HepG2 (cell line): ENCODE data around the gene PEAK3. TPM values are rescaled to one million over a fixed set of nuclear protein-coding genes. Genes with fewer than 3 reads are reported as not detected.
A peak's percentile ranks its signal among the peaks of the same experiment; 100 is the strongest.

ENCODE experiments used
- MAF1 ChIP-seq: sonication (generic); formaldehyde crosslinking; IDR thresholded peaks from 2 replicates; pipeline ENCODE4 v1.5.0; 2020; ENCODE audit warnings: missing genetic modification reagents, borderline replicate concordance
- MIER2 ChIP-seq: IDR thresholded peaks from 2 replicates; pipeline ENCODE4 v1.6.1; 2016; ENCODE audit warnings: missing biosample characterization, missing genetic modification reagents
- NR2C2 ChIP-seq: sonication (generic); formaldehyde crosslinking; IDR thresholded peaks from 2 replicates; pipeline ENCODE4 v1.4.0; 2020; ENCODE audit warnings: missing genetic modification reagents, mild to moderate bottlenecking, moderate library complexity, borderline replicate concordance
- RELA ChIP-seq: sonication (generic); formaldehyde crosslinking; IDR thresholded peaks from 2 replicates; pipeline ENCODE4 v1.4.0; 2020; ENCODE audit warnings: missing genetic modification reagents
- RFX5 ChIP-seq: IDR thresholded peaks from 2 replicates; pipeline ENCODE4 v1.6.1; 2011; ENCODE audit warnings: low read depth, low read length, improper control_type of control experiment
- SOX5 ChIP-seq: IDR thresholded peaks from 2 replicates; pipeline ENCODE4 v1.6.1; 2016; ENCODE audit warnings: borderline replicate concordance
- ZBTB38 ChIP-seq: sonication (generic); formaldehyde crosslinking; IDR thresholded peaks from 2 replicates; pipeline ENCODE4 v1.5.1; 2020; ENCODE audit warnings: mild to moderate bottlenecking, missing genetic modification reagents
- ZBTB42 ChIP-seq: sonication (generic); formaldehyde crosslinking; IDR thresholded peaks from 2 replicates; pipeline ENCODE4 v1.5.0; 2020; ENCODE audit warnings: mild to moderate bottlenecking, missing genetic modification reagents
- ZFY ChIP-seq: sonication (generic); formaldehyde crosslinking; IDR thresholded peaks from 2 replicates; pipeline ENCODE4 v1.4.0; 2020; ENCODE audit warnings: missing genetic modification reagents
- ZNF564 ChIP-seq: sonication (generic); formaldehyde crosslinking; IDR thresholded peaks from 2 replicates; pipeline ENCODE4 v1.8.1; 2023; ENCODE audit warnings: mild to moderate bottlenecking, missing genetic modification reagents
- ZNF567 ChIP-seq: sonication (generic); formaldehyde crosslinking; IDR thresholded peaks from 2 replicates; pipeline ENCODE4 v1.8.1; 2023; ENCODE audit warnings: mild to moderate bottlenecking, missing genetic modification reagents, borderline replicate concordance
- ZNF720 ChIP-seq: sonication (generic); formaldehyde crosslinking; IDR thresholded peaks from 2 replicates; pipeline ENCODE4 v1.4.0; 2020; ENCODE audit warnings: missing genetic modification reagents
- ZNF749 ChIP-seq: sonication (generic); formaldehyde crosslinking; IDR thresholded peaks from 2 replicates; pipeline ENCODE4 v1.8.0; 2022; ENCODE audit warnings: mild to moderate bottlenecking, missing genetic modification reagents, moderate library complexity, borderline replicate concordance
- ZNF788 ChIP-seq: sonication (generic); formaldehyde crosslinking; IDR thresholded peaks from 2 replicates; pipeline ENCODE4 v1.5.0; 2020; ENCODE audit warnings: mild to moderate bottlenecking, missing genetic modification reagents, borderline replicate concordance
- ZNF878 ChIP-seq: sonication (generic); formaldehyde crosslinking; IDR thresholded peaks from 2 replicates; pipeline ENCODE4 v1.8.1; 2023; ENCODE audit warnings: mild to moderate bottlenecking, missing genetic modification reagents, moderate library complexity
- ZSCAN25 ChIP-seq: sonication (generic); formaldehyde crosslinking; IDR thresholded peaks from 2 replicates; pipeline ENCODE4 v1.8.0; 2022; ENCODE audit warnings: mild to moderate bottlenecking, missing genetic modification reagents
- ZSCAN31 ChIP-seq: sonication (generic); formaldehyde crosslinking; IDR thresholded peaks from 2 replicates; pipeline ENCODE4 v1.5.0; 2020; ENCODE audit warnings: low read depth, mild to moderate bottlenecking, missing genetic modification reagents
- polyA plus RNA-seq, 8 experiments: library from polyadenylated mRNA; depleted of rRNA in 3 of 8; stranded (reverse) in 7 of 8; unstranded in 1 of 8; fragments of >200 nt; fragmentation: Illumina TruSeq in 4 of 8; extraction: Trizol in 4 of 8; gene quantifications; 2 replicates each; pipeline versions ENCODE4 v1.2.1 to v1.2.3, GENCODE V29; 2011 to 2016; ENCODE audit warnings: low read depth in 4 of 8, missing spikeins in 1 of 8, mixed read lengths in 1 of 8; ENCODE audit not compliant: insufficient read depth in 1 of 8
- total RNA-seq, 5 experiments: library from RNA; depleted of rRNA; stranded (reverse); fragments of >200 nt; fragmentation: Illumina TruSeq; extraction: Trizol; gene quantifications; 2 replicates each; pipeline ENCODE4 v1.2.3, GENCODE V29; 2016; ENCODE audit warnings: low read depth in 1 of 5
- TF ChIP-seq, protein P1 (sequence below): IDR thresholded peaks from 2 replicates; pipeline ENCODE4 v1.6.1; 2016
- TF ChIP-seq, protein P2 (sequence below): IDR thresholded peaks from 2 replicates; pipeline ENCODE4 v1.6.1; 2016; ENCODE audit warnings: missing genetic modification reagents, missing compliant biosample characterization
- TF ChIP-seq, protein P3 (sequence below): sonication (generic); formaldehyde crosslinking; IDR thresholded peaks from 2 replicates; pipeline ENCODE4 v1.4.0; 2020; ENCODE audit warnings: mild to moderate bottlenecking, low read depth, missing genetic modification reagents
- TF ChIP-seq, protein P4 (sequence below): sonication (generic); formaldehyde crosslinking; IDR thresholded peaks from 2 replicates; pipeline ENCODE4 v1.4.0; 2020; ENCODE audit warnings: mild to moderate bottlenecking, missing genetic modification reagents
- TF ChIP-seq, protein P5 (sequence below), 2 experiments: sonication (generic) in 1 of 2; formaldehyde crosslinking in 1 of 2; IDR thresholded peaks; 2 replicates each; pipeline versions ENCODE4 v1.4.0 to v1.6.1; 2018 to 2020; ENCODE audit warnings: missing genetic modification reagents in 2 of 2, borderline replicate concordance in 1 of 2, low read depth in 1 of 2, mild to moderate bottlenecking in 1 of 2, missing biosample characterization in 1 of 2
- TF ChIP-seq, protein P6 (sequence below): sonication (generic); formaldehyde crosslinking; IDR thresholded peaks from 2 replicates; pipeline ENCODE4 v1.5.0; 2020; ENCODE audit warnings: mild to moderate bottlenecking, missing genetic modification reagents

Gene PEAK3
- total and polyA plus RNA-seq, 2 of the 13 experiments (the other 11 are each of a cell fraction or from before 2014, with no cell fraction given) = not detected

DNA sequence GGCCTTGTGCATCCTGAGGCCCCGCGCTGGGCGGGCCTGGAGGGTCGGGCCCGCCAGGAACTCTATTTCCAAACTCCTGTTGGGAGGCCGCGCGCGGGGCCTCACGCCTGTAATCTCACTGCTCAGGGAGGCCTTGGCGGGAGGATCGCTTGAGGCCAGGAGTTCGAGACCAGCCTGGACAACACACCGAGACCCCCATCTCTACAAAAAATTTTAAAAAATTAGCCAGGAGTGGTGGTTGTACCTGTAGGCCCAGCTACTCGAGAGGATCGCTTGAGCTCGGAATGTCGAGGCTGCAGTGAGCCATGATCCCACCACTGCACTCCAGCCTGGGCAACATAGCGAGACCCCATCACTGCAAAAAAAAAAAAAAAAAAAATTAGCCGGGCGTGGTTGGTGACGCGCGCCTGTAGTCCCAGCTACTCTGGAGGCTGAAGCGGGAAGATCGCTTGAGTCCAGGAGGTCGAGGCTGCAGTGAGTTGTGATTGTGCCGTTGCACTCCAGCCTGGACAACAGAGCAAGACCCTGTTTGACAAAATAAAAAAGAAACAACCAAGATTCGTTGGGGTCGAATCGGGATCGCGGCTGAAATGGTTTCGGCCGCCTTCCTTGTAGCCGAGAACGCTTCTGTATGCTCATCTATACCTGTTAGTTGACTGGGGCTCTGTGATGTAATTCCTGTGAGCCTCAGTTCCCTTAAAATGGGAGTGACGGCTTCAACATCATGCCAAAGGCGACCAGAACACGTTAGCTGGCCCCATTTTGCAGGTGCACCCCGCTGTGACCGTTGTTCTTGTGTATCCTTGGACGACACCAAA lies 44.7 kb downstream of the PEAK3 start (continued):
- TF ChIP-seq, protein P1, sequence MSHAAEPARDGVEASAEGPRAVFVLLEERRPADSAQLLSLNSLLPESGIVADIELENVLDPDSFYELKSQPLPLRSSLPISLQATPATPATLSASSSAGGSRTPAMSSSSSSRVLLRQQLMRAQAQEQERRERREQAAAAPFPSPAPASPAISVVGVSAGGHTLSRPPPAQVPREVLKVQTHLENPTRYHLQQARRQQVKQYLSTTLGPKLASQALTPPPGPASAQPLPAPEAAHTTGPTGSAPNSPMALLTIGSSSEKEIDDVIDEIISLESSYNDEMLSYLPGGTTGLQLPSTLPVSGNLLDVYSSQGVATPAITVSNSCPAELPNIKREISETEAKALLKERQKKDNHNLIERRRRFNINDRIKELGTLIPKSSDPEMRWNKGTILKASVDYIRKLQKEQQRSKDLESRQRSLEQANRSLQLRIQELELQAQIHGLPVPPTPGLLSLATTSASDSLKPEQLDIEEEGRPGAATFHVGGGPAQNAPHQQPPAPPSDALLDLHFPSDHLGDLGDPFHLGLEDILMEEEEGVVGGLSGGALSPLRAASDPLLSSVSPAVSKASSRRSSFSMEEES = no peak
- no peak for TF ChIP-seq RELA
- no peak for TF ChIP-seq SOX5 (CRISPR knock-in tag)
- TF ChIP-seq ZNF567 = no peak
- no peak for TF ChIP-seq ZNF788 (CRISPR knock-in tag)
- peak; percentile 38; the same call in 1 of the 2 replicates for TF ChIP-seq ZBTB38 (CRISPR knock-in tag)
- TF ChIP-seq ZSCAN25 (CRISPR knock-in tag) = no peak
- TF ChIP-seq MAF1 = no peak
- TF ChIP-seq, protein P2, sequence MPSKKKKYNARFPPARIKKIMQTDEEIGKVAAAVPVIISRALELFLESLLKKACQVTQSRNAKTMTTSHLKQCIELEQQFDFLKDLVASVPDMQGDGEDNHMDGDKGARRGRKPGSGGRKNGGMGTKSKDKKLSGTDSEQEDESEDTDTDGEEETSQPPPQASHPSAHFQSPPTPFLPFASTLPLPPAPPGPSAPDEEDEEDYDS (CRISPR knock-in tag) = no peak
- TF ChIP-seq, protein P3, sequence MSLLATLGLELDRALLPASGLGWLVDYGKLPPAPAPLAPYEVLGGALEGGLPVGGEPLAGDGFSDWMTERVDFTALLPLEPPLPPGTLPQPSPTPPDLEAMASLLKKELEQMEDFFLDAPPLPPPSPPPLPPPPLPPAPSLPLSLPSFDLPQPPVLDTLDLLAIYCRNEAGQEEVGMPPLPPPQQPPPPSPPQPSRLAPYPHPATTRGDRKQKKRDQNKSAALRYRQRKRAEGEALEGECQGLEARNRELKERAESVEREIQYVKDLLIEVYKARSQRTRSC (CRISPR knock-in tag) = no peak
- TF ChIP-seq ZNF749 (CRISPR knock-in tag) = no peak; the same call in 1 of the 2 replicates
- peak; percentile 52; the same call in 1 of the 2 replicates for TF ChIP-seq ZFY (CRISPR knock-in tag)
- TF ChIP-seq ZNF878 (CRISPR knock-in tag) = no peak
- TF ChIP-seq, protein P4, sequence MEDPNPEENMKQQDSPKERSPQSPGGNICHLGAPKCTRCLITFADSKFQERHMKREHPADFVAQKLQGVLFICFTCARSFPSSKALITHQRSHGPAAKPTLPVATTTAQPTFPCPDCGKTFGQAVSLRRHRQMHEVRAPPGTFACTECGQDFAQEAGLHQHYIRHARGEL (CRISPR knock-in tag) = no peak
- TF ChIP-seq RFX5 = no peak; the same call in 1 of the 2 replicates
- peak; percentile 96; the same call in 1 of the 2 replicates for TF ChIP-seq NR2C2 (CRISPR knock-in tag)
- TF ChIP-seq ZNF720 (CRISPR knock-in tag) = no peak
- TF ChIP-seq, protein P5, sequence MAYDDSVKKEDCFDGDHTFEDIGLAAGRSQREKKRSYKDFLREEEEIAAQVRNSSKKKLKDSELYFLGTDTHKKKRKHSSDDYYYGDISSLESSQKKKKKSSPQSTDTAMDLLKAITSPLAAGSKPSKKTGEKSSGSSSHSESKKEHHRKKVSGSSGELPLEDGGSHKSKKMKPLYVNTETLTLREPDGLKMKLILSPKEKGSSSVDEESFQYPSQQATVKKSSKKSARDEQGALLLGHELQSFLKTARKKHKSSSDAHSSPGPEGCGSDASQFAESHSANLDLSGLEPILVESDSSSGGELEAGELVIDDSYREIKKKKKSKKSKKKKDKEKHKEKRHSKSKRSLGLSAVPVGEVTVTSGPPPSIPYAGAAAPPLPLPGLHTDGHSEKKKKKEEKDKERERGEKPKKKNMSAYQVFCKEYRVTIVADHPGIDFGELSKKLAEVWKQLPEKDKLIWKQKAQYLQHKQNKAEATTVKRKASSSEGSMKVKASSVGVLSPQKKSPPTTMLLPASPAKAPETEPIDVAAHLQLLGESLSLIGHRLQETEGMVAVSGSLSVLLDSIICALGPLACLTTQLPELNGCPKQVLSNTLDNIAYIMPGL (CRISPR knock-in tag; IDR thresholded peaks at IDR 0.05; ENCODE audit: borderline replicate concordance in 1 of 2, low read depth in 1 of 2) = no peak
- no peak for TF ChIP-seq ZSCAN31
- no peak; the same call in 1 of the 2 replicates for TF ChIP-seq ZBTB42
- no peak for TF ChIP-seq ZNF564
- no peak for TF ChIP-seq MIER2
- TF ChIP-seq, protein P6, sequence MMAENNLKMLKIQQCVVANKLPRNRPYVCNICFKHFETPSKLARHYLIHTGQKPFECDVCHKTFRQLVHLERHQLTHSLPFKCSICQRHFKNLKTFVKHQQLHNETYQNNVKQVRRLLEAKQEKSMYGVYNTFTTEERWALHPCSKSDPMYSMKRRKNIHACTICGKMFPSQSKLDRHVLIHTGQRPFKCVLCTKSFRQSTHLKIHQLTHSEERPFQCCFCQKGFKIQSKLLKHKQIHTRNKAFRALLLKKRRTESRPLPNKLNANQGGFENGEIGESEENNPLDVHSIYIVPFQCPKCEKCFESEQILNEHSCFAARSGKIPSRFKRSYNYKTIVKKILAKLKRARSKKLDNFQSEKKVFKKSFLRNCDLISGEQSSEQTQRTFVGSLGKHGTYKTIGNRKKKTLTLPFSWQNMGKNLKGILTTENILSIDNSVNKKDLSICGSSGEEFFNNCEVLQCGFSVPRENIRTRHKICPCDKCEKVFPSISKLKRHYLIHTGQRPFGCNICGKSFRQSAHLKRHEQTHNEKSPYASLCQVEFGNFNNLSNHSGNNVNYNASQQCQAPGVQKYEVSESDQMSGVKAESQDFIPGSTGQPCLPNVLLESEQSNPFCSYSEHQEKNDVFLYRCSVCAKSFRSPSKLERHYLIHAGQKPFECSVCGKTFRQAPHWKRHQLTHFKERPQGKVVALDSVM = peak; percentile 97
